Measurements from ENCODE around the gene ARAF. TPM values are rescaled to one million over a fixed set of nuclear protein-coding genes. Genes with fewer than 3 reads are reported as not detected.
"Not testable (repeated sequence)": the region's sequence is repeated elsewhere in the genome, so short reads cannot be mapped to it uniquely, and the experiment has no call there.

Gene ARAF
- 14.8 and 32.3 TPM in 2 replicates for total RNA-seq (2014; rRNA removed; shearing (Covaris generic))

DNA sequence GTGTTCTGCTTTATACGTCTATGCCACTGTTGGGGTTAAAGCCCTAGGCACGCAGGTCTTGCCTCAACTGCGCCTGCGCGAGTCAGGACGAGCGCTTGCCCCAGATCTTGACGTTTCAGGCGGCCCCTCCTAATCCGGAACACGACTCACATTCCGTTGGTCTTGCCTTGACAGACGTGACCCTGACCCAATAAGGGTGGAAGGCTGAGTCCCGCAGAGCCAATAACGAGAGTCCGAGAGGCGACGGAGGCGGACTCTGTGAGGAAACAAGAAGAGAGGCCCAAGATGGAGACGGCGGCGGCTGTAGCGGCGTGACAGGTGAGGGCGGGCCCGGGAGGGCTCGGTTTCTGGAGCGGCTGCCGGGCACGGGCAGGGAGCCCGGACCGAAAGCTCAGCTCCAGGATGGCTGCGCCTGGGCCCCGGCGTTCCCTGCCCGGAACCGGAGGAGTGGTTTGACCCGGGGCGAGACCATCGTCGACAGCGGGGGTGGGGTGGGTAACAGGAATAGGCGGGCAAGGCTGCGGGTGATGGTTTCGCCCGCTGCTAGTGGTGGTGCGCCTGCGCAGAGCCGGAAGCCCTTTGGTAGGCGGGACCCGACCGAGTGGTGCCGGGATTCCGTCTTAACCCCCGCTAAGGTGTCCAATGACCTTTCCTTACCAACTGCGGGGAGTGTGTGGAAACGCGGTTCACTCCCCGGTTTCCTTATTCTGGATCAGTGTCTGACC, at the start of gene ARAF:
Gene ARAF, plus strand, starts transcription at position 272 of the 725 bp plus-strand sequence. CDS start 1,763 bp downstream, outside the sequence.
- DNase-seq (ENCODE audit: low spot score), result peak; percentile 99

DNA sequence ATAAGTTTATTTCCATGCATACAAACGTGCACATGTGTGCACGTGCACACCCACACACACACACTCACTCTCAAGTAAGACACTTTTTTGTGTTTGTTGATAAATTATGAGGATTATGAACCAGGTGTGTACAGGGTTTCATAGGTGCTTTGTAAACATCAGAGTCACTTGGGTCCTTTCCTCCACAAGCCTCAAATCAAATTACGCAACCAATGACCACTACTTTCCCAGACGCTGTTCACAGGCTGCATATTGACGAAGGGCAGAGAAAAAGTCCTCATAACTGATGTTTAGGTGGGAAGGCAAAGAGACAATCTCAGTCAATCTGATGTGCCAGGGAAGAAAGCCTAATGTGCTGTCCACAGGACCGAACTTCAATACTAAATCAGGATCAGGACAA, 48.6 kb upstream of the ARAF start:
- not testable (repeated sequence) for DNase-seq (ENCODE audit: low spot score)

DNA sequence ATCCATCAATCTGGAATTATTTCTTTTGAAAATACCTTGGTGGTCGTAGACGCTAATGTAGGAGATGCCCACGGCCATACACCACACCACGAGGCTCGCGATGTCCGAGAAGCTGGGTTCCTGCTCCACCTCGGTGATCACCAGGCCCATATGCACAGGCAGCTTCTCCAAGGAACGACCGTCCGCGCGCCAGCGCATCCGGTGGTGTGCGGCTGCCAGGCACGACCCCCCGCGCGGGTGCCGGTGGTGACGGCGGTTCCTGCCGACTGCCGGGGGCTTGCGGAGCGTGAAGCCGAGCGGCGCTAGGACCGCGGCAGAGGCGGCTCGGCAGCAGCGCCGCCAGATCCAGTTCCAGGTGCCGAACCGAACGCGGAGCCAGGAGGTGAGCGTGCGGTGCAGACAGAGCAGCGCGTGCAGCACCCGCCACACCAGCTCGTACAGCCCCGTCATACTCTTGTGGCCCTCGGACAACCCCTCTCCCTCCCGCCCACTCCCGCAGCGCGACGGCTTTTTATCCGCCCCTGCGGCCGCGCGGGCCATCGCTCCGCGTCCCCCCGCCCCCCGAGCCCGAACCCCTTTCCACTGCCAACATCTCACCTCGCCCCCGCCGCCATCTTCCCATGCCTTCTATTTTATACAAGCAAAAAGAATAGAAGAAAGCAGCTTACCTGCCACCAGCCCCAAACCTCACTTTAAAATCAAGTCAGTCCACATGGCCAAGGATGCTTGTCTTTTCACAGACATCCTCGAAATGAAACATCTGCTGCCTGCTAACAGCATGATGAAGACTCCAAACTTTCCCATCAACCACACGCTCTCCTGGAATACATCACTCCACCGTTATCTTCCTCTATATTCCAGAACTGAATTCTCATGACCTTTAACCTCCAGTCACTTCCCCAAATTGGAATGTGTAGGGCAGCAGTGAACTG, 47.7 kb upstream of the ARAF start:
- DNase-seq (ENCODE audit: low spot score), result not testable (repeated sequence)

DNA sequence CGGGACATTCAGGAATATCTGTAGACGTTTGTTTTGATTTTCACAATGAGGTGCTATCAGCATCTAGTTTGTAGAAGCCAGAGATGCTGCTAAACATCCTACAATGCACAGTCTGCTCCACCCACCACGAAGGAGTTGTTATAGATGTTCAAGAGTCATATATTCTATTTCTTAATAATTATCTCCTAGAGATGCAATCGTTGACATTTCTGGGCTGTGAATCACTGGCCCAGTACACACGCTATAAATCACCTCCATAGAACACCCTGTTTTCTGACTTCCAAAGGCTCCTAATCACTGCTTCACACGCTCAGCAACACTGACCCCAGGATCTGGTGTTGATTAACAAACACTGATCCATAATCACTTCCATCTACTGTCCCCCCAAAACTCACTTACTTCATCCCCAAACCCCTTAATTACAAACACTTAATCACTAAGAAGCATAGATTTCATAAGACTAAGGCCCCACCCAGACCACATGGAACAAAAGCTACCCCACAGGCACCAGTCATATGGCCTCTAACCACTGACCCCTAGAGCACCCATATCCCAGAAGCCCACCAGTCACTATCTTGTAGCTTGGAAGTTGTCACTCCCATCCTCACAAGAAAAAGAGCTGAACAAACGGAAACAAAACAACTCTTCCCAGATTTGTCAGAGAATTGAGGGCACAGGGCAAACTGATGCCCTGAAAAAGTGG, 46.3 kb upstream of the ARAF start:
- DNase-seq (ENCODE audit: low spot score), result no peak

DNA sequence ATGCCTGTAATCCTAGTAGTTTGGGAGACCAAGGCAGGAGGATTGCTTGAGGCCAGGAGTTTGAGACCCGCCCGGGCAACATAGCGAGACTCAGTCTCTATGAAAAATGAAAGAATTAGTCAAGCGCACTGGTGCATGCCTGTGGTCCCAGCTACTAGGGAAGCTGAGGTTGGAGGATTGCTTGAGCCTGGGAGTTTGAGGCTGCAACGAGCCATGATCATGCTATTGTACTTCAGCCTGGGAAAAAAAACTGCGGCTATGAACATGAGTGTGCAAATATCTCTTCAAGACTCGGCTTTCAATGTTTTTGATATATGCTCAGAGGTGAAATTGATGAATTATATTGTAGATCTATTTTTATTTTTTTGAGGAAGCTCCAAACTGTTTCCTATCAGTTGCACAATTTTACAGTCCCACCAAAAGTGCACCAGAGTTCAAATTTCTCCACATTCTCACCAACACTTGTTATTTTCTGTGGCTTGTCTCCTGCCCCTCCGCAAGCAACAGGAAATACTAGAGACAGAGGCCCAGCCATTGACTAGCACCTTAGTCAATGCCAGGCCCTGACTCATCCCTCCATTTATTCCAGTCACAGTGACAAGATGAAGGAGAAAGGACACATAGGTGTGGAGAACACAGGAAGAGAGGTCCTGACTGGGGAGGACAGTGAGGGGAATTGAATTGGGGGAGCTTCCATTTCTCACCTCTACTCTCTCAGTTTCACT, 44.9 kb upstream of the ARAF start:
- DNase-seq (ENCODE audit: low spot score), result peak; percentile 21

DNA sequence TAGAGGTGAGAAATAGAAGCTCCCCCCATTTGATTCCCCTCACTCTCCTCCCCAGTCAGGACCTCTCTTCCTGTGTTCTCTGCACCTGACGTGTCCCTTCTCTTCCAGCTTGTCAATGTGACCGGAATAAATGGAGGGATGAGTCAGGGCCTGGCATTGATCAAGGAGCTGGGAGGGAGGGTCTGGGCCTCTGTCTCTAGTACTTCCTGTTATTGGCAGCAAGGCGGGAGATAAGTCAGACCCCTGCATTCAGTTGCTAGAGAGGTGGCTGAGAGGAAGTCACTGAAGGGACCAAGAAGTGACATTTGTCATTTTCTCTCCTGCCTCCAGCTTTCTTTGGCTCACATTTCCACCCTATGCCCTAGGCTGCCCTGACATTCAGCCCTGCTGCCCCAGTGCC, 42.9 kb upstream of the ARAF start:
- no peak for DNase-seq (ENCODE audit: low spot score)

DNA sequence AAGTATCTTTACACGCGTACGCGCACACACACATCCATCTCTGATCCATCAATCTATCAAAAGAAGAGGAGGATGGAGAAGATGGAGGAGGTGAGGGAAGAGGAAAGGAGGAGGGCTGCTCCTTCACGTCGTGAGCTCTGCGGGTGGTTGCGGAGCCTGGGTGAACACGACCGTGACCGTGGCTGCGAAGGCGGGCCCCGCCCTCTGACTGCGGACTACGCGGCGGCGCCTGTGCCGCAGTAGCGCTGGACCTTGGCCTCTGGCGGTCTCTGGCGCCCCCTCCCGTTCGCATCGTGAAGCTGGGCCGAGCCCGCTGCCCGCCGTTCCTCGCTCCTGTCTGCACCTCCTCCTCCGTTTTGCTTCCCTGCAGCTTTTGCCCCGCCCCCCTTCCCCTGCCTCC, 37.7 kb upstream of the ARAF start:
- DNase-seq (ENCODE audit: low spot score), result peak; percentile 61

DNA sequence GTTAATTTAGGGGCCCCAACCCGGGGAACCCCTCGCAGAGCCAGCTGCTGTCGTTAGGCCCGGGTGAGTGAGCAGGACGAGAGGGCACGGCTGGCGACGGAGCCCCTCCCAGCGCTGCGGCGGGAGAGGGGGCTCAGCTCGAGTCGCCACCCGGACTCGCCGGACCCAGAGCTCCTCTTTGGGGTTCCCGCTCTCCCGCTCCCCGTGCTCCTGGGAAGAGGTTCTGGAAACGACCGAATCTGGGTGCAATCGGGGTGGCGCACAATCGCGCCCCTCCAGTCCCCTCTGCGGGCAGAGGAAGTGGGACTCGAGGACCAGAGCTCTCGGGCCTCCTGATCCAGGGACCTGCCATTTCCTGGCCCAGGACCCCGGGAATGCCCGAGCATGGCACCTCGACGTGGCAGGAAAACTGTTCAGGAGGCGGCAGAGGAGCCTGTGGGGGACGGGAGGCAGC, 37.3 kb upstream of the ARAF start:
- DNase-seq (ENCODE audit: low spot score), result no peak

DNA sequence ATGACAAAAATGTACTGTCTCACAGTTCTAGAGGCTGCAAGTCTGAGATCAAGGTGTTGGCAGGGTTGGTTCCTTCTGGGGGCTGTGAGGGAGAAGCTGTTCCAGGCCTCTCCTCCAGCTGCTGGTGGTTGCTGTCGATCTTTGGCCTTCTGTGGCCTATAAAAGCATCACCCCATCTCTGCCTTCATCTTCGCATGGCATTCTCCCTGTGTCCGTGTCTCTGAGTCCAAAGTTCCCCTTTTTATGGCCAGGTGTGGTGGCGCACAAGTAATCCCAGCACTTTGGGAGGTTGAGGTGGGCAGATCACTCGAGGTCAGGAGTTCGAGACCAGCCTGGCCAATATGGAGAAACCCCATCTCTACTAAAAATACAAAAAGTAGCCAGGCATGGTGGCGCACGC, 31.5 kb upstream of the ARAF start:
- DNase-seq (ENCODE audit: low spot score), result no peak

DNA sequence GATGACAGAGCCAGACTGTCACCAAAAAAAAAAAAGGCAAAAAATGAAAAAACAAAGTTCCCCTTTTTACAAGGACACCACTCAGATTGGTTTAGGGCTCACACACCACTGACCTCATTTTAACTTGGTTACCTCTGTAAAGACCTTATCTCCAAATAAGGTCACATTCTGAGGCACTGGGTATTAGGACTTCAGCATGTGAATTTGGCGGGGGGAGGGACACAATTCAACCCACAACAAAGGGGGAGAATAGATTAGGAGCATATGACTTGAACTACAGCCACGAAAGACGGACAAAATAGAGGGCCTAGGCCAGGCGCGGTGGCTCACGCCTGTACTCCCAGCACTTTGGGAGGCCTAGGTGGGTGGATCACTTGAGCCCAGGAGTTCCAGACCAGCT, 31.0 kb upstream of the ARAF start:
- DNase-seq (ENCODE audit: low spot score), result no peak

DNA sequence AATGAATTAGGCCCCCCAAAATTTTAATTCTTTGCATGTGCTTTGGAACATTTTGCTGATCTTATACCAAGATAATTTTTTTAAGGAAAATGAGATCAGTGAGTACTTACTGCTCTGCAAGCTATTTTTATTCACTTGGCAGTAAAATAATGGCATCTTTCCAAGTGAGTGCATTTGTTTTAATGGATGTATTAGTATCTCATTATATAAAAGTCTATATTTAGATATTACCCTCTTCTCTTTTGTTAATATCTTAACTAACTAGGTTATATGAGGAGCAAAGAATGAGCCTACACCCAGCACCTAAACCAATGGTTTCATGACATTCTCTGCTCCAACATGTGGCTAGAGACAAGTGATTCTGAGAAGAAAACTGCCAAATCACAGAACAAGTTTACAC, 21.1 kb upstream of the ARAF start:
- DNase-seq (ENCODE audit: low spot score), result no peak

DNA sequence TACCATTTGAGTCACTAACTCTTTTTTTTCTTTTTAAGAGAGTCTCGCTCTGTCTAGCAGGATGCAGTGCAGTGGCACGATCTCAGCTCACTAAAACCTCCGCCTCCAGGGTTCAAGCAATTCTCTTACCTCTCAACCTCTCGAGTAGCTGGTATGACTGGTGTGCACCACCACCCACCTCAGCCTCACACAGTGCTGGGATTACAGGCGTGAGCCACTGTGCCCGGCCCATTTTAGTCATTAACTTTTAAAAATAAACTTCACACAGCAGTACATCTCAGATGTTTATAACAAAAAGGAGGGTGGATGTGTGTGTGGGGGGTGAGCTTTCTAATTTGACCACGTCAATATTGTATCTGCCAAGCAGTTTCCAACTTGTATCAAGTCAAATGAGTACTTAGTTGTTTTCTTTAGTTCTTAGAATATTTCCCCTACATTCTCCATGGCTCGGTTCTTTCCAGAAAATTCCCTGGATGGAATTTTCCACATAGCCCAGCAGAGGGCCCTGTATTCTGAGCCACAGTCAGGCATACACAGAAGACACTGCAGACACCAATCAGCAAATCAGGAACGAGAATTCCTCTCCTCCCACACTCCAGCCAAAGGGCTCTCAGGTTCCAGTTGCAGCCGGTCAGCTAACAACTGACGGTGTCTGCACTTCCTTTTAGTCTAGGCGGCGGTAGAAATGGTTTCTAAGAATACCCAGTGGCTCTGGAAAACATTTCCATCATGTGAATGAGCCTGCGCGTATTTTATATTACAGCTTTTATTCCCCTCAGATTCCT, 20.1 kb upstream of the ARAF start:
- peak; percentile 92 for DNase-seq (ENCODE audit: low spot score)

DNA sequence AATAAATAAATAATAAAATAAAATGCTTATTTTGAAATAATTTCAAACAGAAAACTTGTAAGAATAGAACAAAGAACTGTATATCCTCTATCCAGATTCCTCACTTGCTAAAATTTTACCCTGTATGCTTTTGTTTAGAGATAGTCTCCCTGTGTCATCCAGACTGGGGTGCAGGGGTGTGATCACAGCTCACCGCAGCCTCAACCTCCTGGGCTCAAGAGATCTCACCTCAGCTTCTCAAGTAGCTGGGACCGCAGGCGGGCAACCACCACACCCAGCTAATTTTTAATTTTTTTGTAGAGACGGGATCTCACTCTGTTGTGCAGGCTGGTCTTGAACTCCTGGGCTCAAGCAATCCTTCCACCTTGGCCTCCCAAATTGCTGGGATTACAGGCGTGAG, 17.5 kb upstream of the ARAF start:
- DNase-seq (ENCODE audit: low spot score), result no peak

DNA sequence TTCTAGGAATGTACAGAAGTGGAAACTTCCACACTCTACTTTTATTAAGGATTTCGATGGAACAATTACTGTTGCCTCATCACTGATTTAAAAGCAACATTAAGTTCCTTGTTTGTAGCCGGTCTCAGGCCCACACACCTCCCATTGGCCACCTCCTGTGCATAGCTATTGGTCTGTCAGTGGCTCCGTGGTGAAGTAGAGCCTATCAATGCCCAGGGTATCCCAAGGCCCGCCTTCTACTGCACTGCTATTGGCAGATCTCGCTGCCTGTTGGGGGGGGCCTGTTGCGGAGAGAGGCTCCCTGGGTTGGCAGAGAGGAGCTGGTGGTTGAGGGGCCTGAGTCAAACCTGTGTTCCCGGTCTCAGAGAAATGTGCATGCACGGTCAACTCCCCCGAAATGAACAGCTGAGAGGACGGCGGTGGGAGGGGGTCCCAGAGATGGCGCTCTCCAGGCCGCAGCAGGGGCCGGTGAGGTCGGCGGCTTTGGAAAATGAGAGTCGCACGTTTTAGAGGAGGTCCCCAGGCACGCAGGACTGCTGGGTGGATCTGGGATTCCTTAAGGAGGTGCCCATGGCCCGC, 4.9 kb upstream of the ARAF start:
- peak; percentile 94 for DNase-seq (ENCODE audit: low spot score)

DNA sequence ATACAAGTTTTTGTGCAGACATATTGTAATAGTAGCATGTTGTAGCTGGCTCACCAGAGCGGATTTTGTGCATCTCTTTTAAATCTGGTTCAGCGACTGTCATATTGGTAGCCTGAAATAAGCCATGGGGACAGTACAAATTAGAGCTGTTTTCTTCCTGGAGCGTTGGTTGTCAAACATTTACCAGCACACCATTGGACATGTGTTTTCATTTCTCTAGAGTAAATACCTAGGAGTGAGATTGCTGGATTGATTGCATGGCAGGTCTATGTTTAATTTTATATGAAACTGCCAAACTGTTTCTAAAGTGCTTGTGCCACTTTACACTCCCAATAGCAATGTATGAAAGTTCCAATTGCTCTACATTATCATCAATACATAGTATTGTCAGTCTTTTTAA, 2.6 kb upstream of the ARAF start:
- no peak for DNase-seq (ENCODE audit: low spot score)

DNA sequence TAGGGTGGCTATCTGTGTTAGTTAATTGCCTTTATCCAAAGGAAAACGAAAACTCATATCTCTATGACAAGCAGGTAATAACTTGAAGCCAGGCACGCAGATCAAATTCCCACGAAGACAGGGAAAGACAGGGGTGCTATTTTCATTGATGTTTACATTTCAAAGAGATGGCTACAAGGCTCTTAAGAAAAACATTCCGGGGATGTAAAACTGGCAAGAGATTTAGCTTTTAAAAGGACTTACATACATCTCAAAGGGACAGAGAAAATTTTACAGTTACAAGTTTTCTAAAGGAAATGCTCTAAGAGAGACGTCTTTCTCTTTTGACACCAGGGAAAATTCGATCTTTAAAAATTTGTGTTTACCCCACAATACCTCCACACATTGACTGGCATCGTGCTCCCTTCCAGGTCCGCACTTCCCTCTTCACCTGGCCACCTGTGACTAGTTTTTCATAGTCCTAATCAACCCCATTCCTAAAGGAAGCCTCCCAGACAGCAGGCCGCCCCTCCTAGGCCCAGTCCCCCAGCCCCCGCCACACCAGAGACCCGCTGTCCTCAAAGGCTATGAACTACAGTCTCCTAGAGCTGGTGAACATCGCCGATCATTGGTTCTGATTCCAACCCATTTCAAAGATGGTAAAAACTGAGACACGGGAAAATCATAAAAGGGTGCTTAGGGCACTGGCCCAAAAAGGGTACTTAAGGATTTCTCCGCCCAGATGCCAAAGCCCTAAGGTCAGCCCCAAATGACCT, 649 bp upstream of the ARAF start:
- no peak for DNase-seq (ENCODE audit: low spot score)

DNA sequence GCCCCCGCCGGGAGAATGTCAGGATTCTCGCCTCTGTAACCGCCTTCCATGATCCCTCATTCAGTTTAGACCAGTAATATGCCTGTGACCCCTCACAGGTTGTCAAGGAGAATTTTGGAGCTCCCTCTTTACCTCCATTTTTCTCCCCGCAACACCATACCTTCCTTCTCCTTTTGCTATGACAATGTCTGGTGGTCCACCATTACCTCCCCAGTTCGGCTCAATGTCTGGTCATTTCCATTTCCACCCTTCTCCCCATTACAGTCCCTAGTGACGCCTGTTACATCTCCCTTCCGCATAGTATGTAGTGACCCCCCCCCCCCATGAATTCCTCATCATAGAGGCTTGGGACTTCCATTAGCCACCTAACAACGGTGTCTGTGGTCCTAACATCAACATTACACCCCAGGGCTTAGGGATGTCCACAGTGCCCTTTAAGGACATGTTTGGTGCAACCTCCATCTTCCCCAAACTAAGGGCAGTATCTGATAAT, 700 bp downstream of the ARAF start:
- no peak for DNase-seq (ENCODE audit: low spot score)

DNA sequence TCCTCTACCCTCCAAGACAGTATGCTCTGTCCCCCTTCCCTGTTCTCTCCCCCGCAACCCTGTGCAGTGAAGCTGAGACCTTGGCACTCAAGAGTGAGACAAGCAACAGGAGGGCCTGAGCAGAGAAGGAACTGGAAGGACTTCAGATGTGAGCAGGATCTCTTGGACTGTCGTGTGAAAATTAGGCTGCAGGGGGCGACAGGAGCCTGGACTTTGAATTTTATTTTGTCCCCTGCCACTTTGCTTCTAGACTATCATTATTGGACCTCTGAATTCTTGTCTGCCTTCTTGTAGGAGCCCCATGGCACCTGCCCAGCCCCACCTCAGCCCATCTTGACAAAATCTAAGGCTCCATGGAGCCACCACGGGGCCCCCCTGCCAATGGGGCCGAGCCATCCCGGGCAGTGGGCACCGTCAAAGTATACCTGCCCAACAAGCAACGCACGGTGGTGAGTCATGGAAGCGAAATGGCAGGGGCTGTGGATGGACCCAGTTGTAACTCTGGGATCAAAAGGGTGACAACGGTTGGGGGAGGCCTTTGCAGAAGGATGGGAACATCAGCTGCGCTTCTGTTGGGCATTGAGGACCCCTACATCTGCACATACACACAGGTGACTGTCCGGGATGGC, 1.7 kb downstream of the ARAF start:
- DNase-seq (ENCODE audit: low spot score), result no peak

DNA sequence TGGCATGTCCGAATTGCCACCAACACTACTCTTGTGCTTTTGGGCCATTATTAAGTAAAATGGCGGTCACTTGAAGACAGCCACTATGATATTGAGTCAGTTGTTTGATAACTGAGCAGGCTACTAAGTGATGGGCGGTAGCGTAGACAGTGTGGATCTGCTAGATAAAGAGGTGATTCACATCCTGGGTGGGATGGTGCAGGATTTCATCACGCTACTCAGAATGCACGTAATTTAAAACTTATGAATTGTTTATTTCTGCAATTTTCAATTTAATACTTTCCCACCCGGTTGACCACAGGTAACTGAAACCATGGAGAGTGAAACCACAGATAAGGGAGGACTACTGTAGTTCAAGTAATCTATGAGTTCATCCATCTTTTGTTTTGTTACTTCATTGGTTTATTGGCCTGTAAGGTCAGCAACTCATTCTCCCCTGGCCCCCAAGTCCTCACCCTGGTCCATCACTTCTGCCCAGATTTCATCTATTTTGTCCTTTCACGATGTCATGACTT, 2.9 kb downstream of the ARAF start:
- DNase-seq (ENCODE audit: low spot score), result no peak

Data from H4 (cell line).